GM19099 (cell line): Measurements from ENCODE around the gene CRADD.

Experiments used
- POLR2A ChIP-seq: IDR thresholded peaks from 3 replicates; pipeline ENCODE4 v1.6.1; 2011; ENCODE audit warnings: low read depth; ENCODE audit not compliant: insufficient read length; ENCODE audit errors: extremely low read depth

The CRADD gene

GRCh38 chr12:93677195-93678064, at the start of gene CRADD:
CRADD (plus strand) TSS chr12:93677375.
- TF ChIP-seq POLR2A, result peak; percentile 89

DNA sequence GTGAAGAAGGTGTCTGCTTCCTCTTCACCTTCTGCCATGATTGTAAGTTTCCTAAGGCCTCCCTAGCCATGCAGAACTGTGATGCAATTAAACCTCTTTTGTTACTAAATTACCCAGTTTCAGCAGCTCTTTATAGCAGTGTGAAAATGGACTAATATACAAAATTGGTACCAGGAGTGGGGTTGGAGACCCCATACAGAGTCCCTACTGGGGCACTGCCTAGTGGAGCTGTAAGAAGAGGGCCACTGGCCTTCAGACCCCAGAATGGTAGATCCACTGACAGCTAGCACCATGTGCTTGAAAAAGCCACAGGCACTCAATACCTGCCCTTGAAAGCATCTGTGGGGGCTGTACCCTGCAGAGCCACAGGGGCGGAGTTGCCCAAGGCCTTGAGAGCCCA, 44.8 kb upstream of the CRADD start:
- TF ChIP-seq POLR2A, result no peak

GRCh38 chr12:93634416-93634815, 42.8 kb upstream of the CRADD start:
- TF ChIP-seq POLR2A, result no peak

- TF ChIP-seq POLR2A, result no peak
Observed at GRCh38 chr12:93636708-93637107, 40.5 kb upstream of the CRADD start.

DNA sequence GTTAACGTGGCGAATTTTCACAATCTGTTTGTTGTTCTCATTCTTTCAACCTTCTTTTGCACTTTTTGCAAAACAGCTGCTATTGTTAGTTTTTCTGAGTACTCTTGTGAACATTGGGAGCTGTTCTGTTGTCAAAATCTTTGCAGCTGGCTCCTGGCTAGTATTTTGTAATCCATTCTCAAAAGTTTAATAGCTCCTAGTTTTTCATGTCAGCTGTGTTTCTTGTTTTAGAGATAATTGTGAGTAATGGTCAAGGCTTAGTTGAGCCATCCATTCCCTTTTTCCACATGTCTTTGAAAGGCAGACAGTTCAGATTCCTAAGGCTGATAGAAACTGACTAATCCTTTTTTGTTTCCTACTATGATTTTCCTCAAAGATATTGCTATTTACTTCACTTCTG, 39.1 kb upstream of the CRADD start:
- TF ChIP-seq POLR2A, result no peak

- TF ChIP-seq POLR2A, result no peak
Observed at GRCh38 chr12:93638954-93639353, 38.2 kb upstream of the CRADD start.

GRCh38 chr12:93639406-93639805, 37.8 kb upstream of the CRADD start:
- no peak for TF ChIP-seq POLR2A

- no peak for TF ChIP-seq POLR2A
Observed at GRCh38 chr12:93642751-93643150, 34.4 kb upstream of the CRADD start.

DNA sequence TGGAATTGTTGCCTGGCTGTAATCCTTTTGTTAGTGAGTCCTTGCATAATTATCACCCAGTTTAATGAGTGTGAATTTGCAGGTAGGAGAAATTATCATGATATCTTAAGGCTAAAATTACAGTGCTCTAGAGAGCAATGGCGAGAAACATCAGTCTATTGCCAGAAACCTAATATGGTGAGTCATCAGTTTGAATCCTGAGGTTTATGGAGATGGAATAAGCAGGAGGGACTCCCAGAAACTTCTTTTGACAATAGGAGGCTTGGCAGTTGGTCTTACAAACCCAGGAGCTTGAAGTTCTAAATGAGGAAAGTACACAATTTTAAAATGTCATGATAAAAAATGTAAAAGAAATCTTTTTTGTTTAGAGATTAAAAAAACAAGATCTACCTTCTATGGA, 31.5 kb upstream of the CRADD start:
- TF ChIP-seq POLR2A, result no peak

GRCh38 chr12:93650626-93651025, 26.5 kb upstream of the CRADD start:
- TF ChIP-seq POLR2A, result no peak

DNA sequence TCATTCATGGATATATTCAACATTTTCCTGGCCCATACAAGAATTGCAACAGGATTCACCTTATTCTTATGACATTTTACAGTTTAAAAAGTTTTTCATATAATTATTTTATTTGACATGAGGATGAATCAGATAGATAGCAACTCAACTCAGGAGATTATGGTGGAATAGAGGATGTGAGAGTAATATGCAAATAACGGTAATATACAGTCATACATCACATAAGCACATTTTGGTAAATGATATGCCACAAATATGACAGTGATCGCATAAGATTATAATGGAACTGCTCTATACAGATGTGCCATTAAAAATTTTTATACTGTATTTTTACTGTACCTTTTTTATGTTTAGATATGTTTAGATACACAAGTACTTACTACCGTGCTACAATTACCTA, 24.1 kb upstream of the CRADD start:
- TF ChIP-seq POLR2A, result no peak

DNA sequence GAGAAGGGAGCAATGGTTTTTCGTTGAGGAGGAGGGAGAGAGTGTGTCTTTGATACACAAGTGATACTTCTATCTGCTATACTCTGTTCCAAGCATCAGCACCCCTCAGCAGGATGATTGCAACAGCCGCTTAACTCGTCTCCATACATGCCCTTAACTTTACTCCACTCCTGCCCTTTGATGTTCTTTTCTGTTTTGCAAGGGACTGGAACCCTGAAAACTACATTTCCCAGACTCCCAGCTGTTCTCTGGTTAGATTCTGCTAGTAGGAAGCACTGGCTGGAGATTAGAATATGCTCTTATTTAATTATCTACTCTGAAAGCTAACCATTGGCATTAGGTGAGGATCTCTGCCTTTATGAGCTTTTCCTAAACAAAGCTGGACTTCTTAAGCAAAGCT, 23.5 kb upstream of the CRADD start:
- TF ChIP-seq POLR2A, result no peak

- TF ChIP-seq POLR2A, result no peak
Observed at GRCh38 chr12:93654421-93654820, 22.8 kb upstream of the CRADD start.

DNA sequence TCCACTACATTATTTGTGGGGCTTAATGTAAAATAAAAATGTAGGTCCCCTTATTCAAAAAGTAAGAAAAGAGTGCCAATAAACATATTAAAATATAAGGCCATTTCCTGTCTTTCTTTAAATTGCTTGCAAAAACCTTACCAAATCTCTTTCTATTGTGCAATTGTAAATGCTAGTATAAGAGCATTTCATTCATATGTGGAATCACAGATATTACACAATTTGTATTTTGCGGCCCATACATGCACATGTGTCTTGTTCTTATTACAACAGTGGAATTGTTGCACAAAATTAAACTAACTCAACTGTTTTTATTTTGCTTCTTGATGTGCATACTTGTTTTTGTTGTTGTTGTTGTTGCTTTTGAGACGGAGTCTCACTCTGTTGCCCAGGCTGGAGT, 20.1 kb upstream of the CRADD start:
- no peak for TF ChIP-seq POLR2A

- TF ChIP-seq POLR2A, result no peak
Observed at GRCh38 chr12:93661021-93661420, 16.2 kb upstream of the CRADD start.

DNA sequence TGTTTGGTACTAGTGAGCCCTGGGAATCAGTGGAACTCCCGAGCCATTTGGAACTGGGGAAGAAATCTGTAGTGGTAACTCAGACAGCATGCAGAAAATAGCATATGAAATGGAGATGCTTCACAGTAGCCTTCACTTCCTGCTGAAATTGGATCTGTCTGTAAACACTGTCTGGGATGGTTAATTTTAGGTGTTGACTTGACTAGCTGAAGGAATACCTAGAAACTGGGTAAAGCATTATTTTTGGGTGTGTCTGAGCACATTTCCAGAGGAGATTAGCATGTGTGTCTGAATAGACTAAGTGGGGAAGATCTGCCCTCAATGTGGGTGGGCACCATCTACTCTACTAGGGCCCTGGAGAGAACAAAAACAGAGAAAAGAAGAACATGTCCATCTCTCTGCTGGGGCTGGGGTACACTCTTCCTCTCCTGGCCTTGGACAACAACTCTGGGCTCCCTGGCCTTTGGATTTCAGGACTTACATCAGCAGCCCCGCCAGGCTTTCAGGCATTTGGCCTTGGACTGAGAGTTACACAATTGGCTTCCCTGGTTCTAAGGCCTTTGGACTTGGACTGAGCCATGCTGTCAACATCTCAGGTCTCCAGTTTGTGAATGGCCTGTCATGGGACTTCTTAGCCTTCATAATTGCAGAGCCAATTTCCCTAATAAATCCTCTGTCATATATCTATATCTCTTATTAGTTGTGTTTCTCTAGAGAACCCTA, 14.0 kb upstream of the CRADD start:
- no peak for TF ChIP-seq POLR2A

DNA sequence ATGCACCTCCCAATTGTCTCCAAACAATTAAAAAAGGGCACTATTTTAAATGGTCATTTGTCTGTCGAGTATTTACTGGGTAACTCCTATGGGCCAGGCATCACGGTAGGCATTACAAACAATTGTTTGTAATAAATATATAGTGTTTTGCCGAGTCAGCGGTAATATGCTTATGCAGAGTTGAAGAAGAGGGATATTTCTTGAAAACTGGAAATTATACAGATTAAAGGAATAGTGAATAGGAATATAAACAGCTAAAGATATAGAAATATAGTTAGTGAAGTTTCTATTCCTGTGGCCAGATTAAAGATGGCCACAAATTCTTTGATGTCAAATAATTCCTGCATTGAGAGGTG, 13.5 kb upstream of the CRADD start:
- TF ChIP-seq POLR2A, result no peak

DNA sequence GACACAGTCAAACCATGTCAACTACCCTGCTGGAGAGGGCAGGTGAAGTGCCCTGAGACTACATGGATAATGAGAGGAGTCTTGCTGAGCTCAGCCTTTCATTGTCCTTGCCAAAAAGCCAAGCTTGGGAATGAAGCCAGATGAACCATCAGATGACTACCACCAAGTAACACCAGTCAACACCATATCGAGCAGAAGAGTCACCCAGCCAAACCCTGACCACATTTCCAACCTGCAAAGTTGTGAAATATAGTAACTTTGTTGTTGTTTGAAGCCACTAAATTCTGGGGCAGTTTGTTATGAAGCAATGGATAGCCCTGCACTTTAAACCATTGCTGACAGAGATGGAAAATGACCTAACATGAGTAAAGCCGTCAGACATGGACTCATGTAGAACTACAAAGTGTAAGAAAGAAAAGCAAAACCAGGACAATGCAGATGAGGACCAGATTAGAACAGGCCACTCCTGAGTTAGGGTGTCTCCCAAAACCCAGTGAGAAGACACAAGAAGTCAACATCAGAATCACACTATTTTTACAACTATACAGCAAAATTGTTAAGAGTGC, 12.5 kb upstream of the CRADD start:
- TF ChIP-seq POLR2A, result no peak
